ENCODE results near the gene CCDC97.

DNA sequence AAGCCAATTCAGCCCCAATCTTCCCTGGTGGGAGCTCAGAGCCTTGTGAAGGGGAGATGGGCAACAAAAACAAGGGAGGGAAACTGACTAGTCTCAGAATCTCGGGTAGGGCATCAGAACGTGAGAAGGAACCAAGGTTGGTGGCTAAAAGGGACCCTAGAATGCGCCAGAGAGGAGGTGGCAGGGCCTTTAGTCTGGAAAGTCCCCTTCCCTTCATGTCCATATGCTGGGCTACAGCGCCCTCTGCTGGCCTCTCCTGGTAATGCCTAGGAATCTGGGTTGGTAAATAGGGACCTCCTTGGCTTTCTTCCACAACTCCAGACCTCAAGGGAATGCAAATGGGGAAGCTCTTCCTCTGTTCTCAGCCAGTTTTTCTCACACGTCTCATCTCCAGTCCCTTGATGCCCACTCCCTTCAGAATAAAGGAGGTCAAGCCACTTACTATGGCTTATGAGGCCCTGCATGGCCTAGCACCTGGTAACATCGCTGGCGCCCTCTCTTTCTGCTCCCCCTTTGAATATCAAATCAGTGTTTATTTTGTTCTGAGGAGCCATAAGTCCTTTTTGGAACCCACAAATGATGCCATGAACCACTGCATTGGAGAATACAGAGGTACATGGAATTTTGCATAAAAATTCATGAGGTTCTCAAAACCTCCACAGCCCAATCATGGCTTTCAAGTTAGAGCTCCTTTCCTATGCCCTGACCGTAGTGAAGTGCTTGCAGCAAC, 1.4 kb upstream of the CCDC97 start:
- TF ChIP-seq, protein P1, sequence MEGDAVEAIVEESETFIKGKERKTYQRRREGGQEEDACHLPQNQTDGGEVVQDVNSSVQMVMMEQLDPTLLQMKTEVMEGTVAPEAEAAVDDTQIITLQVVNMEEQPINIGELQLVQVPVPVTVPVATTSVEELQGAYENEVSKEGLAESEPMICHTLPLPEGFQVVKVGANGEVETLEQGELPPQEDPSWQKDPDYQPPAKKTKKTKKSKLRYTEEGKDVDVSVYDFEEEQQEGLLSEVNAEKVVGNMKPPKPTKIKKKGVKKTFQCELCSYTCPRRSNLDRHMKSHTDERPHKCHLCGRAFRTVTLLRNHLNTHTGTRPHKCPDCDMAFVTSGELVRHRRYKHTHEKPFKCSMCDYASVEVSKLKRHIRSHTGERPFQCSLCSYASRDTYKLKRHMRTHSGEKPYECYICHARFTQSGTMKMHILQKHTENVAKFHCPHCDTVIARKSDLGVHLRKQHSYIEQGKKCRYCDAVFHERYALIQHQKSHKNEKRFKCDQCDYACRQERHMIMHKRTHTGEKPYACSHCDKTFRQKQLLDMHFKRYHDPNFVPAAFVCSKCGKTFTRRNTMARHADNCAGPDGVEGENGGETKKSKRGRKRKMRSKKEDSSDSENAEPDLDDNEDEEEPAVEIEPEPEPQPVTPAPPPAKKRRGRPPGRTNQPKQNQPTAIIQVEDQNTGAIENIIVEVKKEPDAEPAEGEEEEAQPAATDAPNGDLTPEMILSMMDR (IDR thresholded peaks at IDR 0.05), result peak; percentile 94 to 98 (median 96)
- peak in 1 of 4 donors; percentile 7 for TF ChIP-seq POLR2A (IDR thresholded peaks at IDR 0.05)
- no peak for TF ChIP-seq EP300 (IDR thresholded peaks at IDR 0.05)

All from upper lobe of left lung (tissue), 4 donors.